ENCODE measurements around the gene PREB. TPM values are rescaled to one million over a fixed set of nuclear protein-coding genes. Genes with fewer than 3 reads are reported as not detected.

The PREB gene
- total and polyA plus RNA-seq, 2 of the 13 experiments (the other 11 are each of a cell fraction or from before 2014, with no cell fraction given), result 112 to 192 TPM

GRCh38 chr2:27100036-27100435, 34.4 kb downstream of the PREB start (continued):
- TF ChIP-seq ZBTB33 (CRISPR knock-in tag; IDR thresholded peaks at IDR 0.05) (peak; percentile 54), PPARG (CRISPR knock-in tag; conservative IDR thresholded peaks at IDR 0.05) (no peak), ZNF264 (CRISPR knock-in tag; IDR thresholded peaks at IDR 0.05) (no peak), PHB2 (IDR thresholded peaks at IDR 0.05; ENCODE audit: partially characterized antibody) (no peak), PATZ1 (CRISPR knock-in tag; IDR thresholded peaks at IDR 0.05) (no peak), ZNF83 (CRISPR knock-in tag; IDR thresholded peaks at IDR 0.05; ENCODE audit: borderline replicate concordance) (no peak), STAG1 (CRISPR knock-in tag; IDR thresholded peaks at IDR 0.05) (0 out of 2 replicates have a peak, but pooled peaks have one; percentile 22), ZNF142 (CRISPR knock-in tag; IDR thresholded peaks at IDR 0.05) (no peak), ZNF253 (CRISPR knock-in tag; IDR thresholded peaks at IDR 0.05; ENCODE audit: borderline replicate concordance) (no peak), ZNF780A (CRISPR knock-in tag; IDR thresholded peaks at IDR 0.05) (no peak), GATAD2A (CRISPR knock-in tag; IDR thresholded peaks at IDR 0.05) (no peak), ZNF678 (CRISPR knock-in tag; IDR thresholded peaks at IDR 0.05) (no peak), ZFP36L1 (CRISPR knock-in tag; IDR thresholded peaks at IDR 0.05) (no peak), MED8 (CRISPR knock-in tag; IDR thresholded peaks at IDR 0.05; ENCODE audit: insufficient replicate concordance) (no peak)

Data from HepG2 (cell line).